GM10266 (cell line): Measurements from ENCODE around the gene CSN1S1.

Source experiments
- DNase-seq: peaks from one replicate; pipeline ENCODE4 v3.0.0; 2012; ENCODE audit errors: extremely low spot score
- TF ChIP-seq, protein P1 (sequence below): IDR thresholded peaks from 2 replicates; pipeline ENCODE4 v1.5.1; 2012; ENCODE audit warnings: mild to moderate bottlenecking, low read depth; ENCODE audit not compliant: control insufficient read depth, insufficient read depth; ENCODE audit errors: missing control alignments

CSN1S1 gene

GRCh38 chr4:69986663-69987062 is 55.8 kb downstream of the CSN1S1 start:
- DNase-seq, result no peak
- TF ChIP-seq, protein P1, sequence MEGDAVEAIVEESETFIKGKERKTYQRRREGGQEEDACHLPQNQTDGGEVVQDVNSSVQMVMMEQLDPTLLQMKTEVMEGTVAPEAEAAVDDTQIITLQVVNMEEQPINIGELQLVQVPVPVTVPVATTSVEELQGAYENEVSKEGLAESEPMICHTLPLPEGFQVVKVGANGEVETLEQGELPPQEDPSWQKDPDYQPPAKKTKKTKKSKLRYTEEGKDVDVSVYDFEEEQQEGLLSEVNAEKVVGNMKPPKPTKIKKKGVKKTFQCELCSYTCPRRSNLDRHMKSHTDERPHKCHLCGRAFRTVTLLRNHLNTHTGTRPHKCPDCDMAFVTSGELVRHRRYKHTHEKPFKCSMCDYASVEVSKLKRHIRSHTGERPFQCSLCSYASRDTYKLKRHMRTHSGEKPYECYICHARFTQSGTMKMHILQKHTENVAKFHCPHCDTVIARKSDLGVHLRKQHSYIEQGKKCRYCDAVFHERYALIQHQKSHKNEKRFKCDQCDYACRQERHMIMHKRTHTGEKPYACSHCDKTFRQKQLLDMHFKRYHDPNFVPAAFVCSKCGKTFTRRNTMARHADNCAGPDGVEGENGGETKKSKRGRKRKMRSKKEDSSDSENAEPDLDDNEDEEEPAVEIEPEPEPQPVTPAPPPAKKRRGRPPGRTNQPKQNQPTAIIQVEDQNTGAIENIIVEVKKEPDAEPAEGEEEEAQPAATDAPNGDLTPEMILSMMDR, result no peak

DNA sequence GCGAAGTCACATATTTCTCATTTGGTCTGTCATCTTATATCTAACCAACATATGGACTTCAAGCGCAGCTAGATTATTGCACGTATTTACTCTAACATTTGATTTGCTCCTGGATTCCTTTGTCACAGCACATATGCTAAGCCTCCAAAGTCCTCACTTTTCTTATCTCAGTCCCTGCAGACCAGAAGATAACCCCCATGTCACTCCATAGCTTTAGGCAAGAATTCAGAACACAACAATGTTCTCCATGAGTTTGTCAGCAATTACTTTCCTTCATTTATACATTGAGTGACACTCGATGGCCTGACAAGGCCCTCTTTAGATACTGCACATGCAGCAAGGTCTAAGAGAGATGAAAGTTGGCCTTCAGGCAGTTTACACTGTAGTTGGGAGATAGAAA is 60.1 kb downstream of the CSN1S1 start:
- DNase-seq, result no peak
- TF ChIP-seq, protein P1, result no peak

- no peak for DNase-seq
These were observed 63.9 kb downstream of the CSN1S1 start for GRCh38 chr4:69994782-69995181.

DNA sequence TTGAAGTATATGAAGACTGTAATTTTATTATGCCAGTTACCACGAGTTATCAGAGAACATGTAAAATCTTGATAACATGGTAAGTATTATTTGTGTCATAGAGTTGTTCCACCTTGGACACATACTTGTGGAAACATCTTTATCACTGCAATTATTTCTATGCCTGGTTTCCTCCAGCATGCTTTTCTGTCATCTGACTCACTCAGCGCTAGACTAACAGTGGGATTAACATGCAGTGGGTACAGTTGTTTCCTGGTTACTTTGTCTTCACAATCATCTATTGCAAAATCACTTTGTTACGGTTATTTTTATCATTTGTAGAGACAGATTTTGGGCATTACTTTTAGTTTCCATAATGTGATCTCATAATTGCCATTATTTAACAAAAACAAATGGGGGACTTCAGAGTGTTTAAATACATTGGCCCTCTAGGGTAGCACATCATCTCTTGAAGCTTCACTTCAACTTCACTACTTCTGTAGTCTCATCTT is 64.7 kb downstream of the CSN1S1 start, which contains the start of gene STATH:
TSS of gene STATH (plus strand) at position 441 of the 491 bp plus-strand sequence. CDS start 2,472 bp downstream, outside the sequence.
- TF ChIP-seq, protein P1, result no peak
- DNase-seq, result no peak

More at GRCh38 chr4:69994782-69995181, 63.9 kb downstream of the CSN1S1 start:
- TF ChIP-seq, protein P1, result no peak
